ENCODE results near the gene EPN1. TPM values are rescaled to one million over a fixed set of nuclear protein-coding genes. Genes with fewer than 3 reads are reported as not detected.

Gene EPN1
- total RNA-seq, 2 experiments from 2014 or later, result 39.0 to 40.5 TPM

DNA sequence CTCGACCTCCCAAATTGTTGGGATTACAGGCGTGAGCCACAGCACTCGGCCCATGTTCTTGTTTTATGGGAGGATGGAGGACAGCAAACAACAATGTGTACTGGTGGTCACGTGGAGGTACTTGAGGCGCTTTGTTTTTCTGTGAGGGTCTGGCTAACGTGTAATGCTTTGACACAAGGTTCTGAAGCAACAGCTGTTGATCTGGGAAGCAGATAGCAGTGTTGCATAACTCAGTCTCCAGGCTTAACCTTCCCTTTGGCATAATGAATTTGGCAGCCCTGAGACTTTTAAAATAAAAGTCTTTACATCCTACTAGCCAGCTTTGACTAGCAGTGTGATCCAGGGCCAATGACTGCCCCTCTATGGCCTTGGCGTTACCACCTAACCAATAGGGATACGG is 41.2 kb upstream of the EPN1 start:
- Histone ChIP-seq H3K27ac (ENCODE audit: low read depth in 1 of 2, low read length in 2 of 2) (no peak overlapping the region), H3K4me1 (ENCODE audit: insufficient read depth, low read length) (peaks cover 59% of the 10 kb centered on the region), H3K4me3 (ENCODE audit: low read length) (no peak overlapping the region), H3K9me3 (ENCODE audit: control insufficient read depth in 1 of 2, insufficient read depth in 1 of 2, low read length in 2 of 2) (no peaks in the 10 kb centered on the region), H3K36me3 (ENCODE audit: insufficient read depth, low read length) (peaks cover 3% of the 10 kb centered on the region), H3K27me3 (ENCODE audit: control insufficient read depth in 1 of 2, insufficient read depth in 2 of 2, low read length in 2 of 2) (no peaks in the 10 kb centered on the region)
- Mint-ChIP-seq H3K4me3 (peak overlapping the region; percentile 23), H3K4me1 (ENCODE audit: low read depth) (peaks cover 55% of the 10 kb centered on the region), H3K27ac (no peak overlapping the region), H3K27me3 (no peaks in the 10 kb centered on the region), H3K36me3 (ENCODE audit: low read depth) (peaks cover 32% of the 10 kb centered on the region), H3K9me3 (no peaks in the 10 kb centered on the region)
- peak in 1 of 14 experiments; percentile 20 for DNase-seq
- intact Hi-C loops (cut with DNase I, micrococcal nuclease), result loop anchor here (2.0 to 10.0 kb wide), 7 partner anchors 41 to 492 kb away; partner anchors contain the start of genes PPP6R1 (in 2 of the 2), EPN1 (in 1 of the 2), UBE2S (in 1 of the 2) and ZNF579 (in 1 of the 2)
- ATAC-seq (ENCODE audit: poor library complexity), result no peak
- no peak for TF ChIP-seq CTCF (IDR thresholded peaks at IDR 0.05)
- CTCF ChIA-PET, result interaction anchor here (0.5 to 4.0 kb wide), 6 partner anchors 12 to 176 kb away, joined by 3 to 48 read pairs (median 10); partner anchors contain the start of genes ZNF579 and ZNF865
- POLR2A ChIA-PET, result interaction anchor here (1.3 to 3.6 kb wide), 8 partner anchors 9 to 516 kb away, joined by 3 to 46 read pairs (median 14); partner anchors contain the start of genes CCDC106, FIZ1, PPP1R12C and U2AF2

GRCh38 chr19:55635334-55635717 is 39.7 kb upstream of the EPN1 start:
- no peak for TF ChIP-seq CTCF (IDR thresholded peaks at IDR 0.05)
- Mint-ChIP-seq H3K9me3 (peaks cover 3% of the 10 kb centered on the region), H3K4me3 (peak overlapping the region; percentile 96), H3K36me3 (ENCODE audit: low read depth) (peaks cover 35% of the 10 kb centered on the region), H3K4me1 (ENCODE audit: low read depth) (peaks cover 66% of the 10 kb centered on the region), H3K27ac (peak overlapping the region; percentile 99), H3K27me3 (no peaks in the 10 kb centered on the region)
- intact Hi-C loops (cut with DNase I, micrococcal nuclease), result loop anchor here (2.0 to 10.0 kb wide), 4 partner anchors 39 to 381 kb away; partner anchors contain the start of genes PPP6R1 (in 2 of the 2), EPN1 (in 1 of the 2), UBE2S (in 1 of the 2) and ZNF579 (in 1 of the 2)
- H3K9me3 ChIP-seq (ENCODE audit: control insufficient read depth in 1 of 2, insufficient read depth in 1 of 2, low read length in 2 of 2), result peaks cover 0 to 3% of the 10 kb centered on the region in 2 experiments
- peak overlapping the region; percentile 98 to 100 for H3K27ac ChIP-seq (ENCODE audit: low read depth in 1 of 2, low read length in 2 of 2)
- POLR2A ChIA-PET, result interaction anchor here (0.6 to 3.6 kb wide), 18 partner anchors 8 to 376 kb away, joined by 3 to 46 read pairs (median 10); partner anchors contain the start of genes CCDC106, FIZ1, ISOC2 and PPP6R1
- CTCF ChIA-PET, result interaction anchor here (1.4 to 5.0 kb wide), 3 partner anchors 19 to 132 kb away, joined by 3 to 29 read pairs (median 6); partner anchors contain the start of genes U2AF2 and ZNF865
- DNase-seq (peak in 2 of 14 experiments; percentile 56 to 58), ATAC-seq (ENCODE audit: poor library complexity) (no peak)
- H3K4me3 ChIP-seq (ENCODE audit: low read length), result peak overlapping the region; percentile 69
- H3K27me3 ChIP-seq (ENCODE audit: control insufficient read depth in 1 of 2, insufficient read depth in 2 of 2, low read length in 2 of 2), result no peaks in the 10 kb centered on the region
- peaks cover 3% of the 10 kb centered on the region for H3K36me3 ChIP-seq (ENCODE audit: insufficient read depth, low read length)
- peaks cover 70% of the 10 kb centered on the region for H3K4me1 ChIP-seq (ENCODE audit: insufficient read depth, low read length)

- Histone ChIP-seq H3K4me3 (ENCODE audit: low read length) (peak overlapping the region; percentile 69), H3K4me1 (ENCODE audit: insufficient read depth, low read length) (peaks cover 75% of the 10 kb centered on the region), H3K36me3 (ENCODE audit: insufficient read depth, low read length) (peaks cover 3% of the 10 kb centered on the region), H3K27ac (ENCODE audit: low read depth in 1 of 2, low read length in 2 of 2) (peak overlapping the region; percentile 98 to 100), H3K9me3 (ENCODE audit: control insufficient read depth in 1 of 2, insufficient read depth in 1 of 2, low read length in 2 of 2) (peaks cover 0 to 5% of the 10 kb centered on the region in 2 experiments), H3K27me3 (ENCODE audit: control insufficient read depth in 1 of 2, insufficient read depth in 2 of 2, low read length in 2 of 2) (no peaks in the 10 kb centered on the region)
- ATAC-seq (ENCODE audit: poor library complexity) (no peak), DNase-seq (peak in 1 of 14 experiments; percentile 31)
- CTCF ChIA-PET, result interaction anchor here (1.1 to 5.0 kb wide), 5 partner anchors 18 to 132 kb away, joined by 3 to 29 read pairs (median 3); partner anchors contain the start of genes FIZ1 and U2AF2
- H3K27ac Mint-ChIP-seq, result peak overlapping the region; percentile 99
- intact Hi-C loops (cut with DNase I, micrococcal nuclease), result loop anchor here (1.0 to 10.0 kb wide), 5 partner anchors 39 to 381 kb away; partner anchors contain the start of genes PPP6R1 (in 2 of the 2), EPN1 (in 1 of the 2), UBE2S (in 1 of the 2) and ZNF579 (in 1 of the 2)
- peaks cover 68% of the 10 kb centered on the region for H3K4me1 Mint-ChIP-seq (ENCODE audit: low read depth)
- no peaks in the 10 kb centered on the region for H3K27me3 Mint-ChIP-seq
- peaks cover 3% of the 10 kb centered on the region for H3K9me3 Mint-ChIP-seq
- H3K4me3 Mint-ChIP-seq, result peak overlapping the region; percentile 96
- peaks cover 35% of the 10 kb centered on the region for H3K36me3 Mint-ChIP-seq (ENCODE audit: low read depth)
- TF ChIP-seq CTCF (IDR thresholded peaks at IDR 0.05), result no peak
- POLR2A ChIA-PET, result interaction anchor here (0.5 to 3.1 kb wide), 9 partner anchors 11 to 174 kb away, joined by 3 to 17 read pairs (median 5); partner anchors contain the start of genes FIZ1, ISOC2, U2AF2 and ZNF628
These were observed 39.1 kb upstream of the EPN1 start for GRCh38 chr19:55635856-55636440.

Data from CD4-positive, alpha-beta T cell (primary cell).